HepG2 (cell line): Measurements from ENCODE around the gene FGFR1OP2. TPM values are rescaled to one million over a fixed set of nuclear protein-coding genes. Genes with fewer than 3 reads are reported as not detected.
A peak's percentile ranks its signal among the peaks of the same experiment; 100 is the strongest.

Source experiments
- ATAC-seq: fragments of 200-7000 bp; cut with Tn5 transposase; 3 replicates; pipeline ENCODE4 v1.9.1; 2020; ENCODE audit warnings: mild to moderate bottlenecking, moderate library complexity
- BruUV-seq: library from RNA; stranded (reverse); fragments of 400-500 nt; replicated peaks from 2 replicates; lab custom pipeline; 2021; lab: Mats Ljungman, UMichigan
- CTCF ChIA-PET: fragments of 300-600 bp; formaldehyde crosslinking; extraction: SDS; loops from one replicate; lab custom pipeline; 2021; ENCODE audit warnings: low total read pairs, inconsistent platforms, low intra/inter-chr PET ratio; lab: Yijun Ruan, JAX
- POLR2A ChIA-PET: fragments of 350-600 bp; sonication (Branson Sonifier 250); formaldehyde crosslinking; loops from one replicate; lab custom pipeline; 2020; ENCODE audit warnings: antibody characterized with exemption, inconsistent platforms; lab: Yijun Ruan, JAX
- DNase-seq: peaks from one replicate; pipeline ENCODE4 v3.0.0-alpha.2; 2015; ENCODE audit warnings: low spot score
- FAIRE-seq: peaks from 3 replicates; lab custom pipeline; 2011; peaks lifted over from hg19 to GRCh38; lab: Jason Lieb, UNC
- H2AFZ ChIP-seq: one replicate; pipeline ENCODE4 v1.6.1; 2011; ENCODE audit warnings: low read length, inconsistent platforms
- H3K27ac ChIP-seq: fragments of 300-600 bp; 3 replicates; pipeline ENCODE4 v1.8.0; 2011; ENCODE audit warnings: mixed run types, mild to moderate bottlenecking, mixed read lengths, low read length, inconsistent platforms; ENCODE audit not compliant: insufficient read depth; ENCODE audit errors: extremely low read length
- H3K27me3 ChIP-seq, 2 experiments: fragments of 200-600 bp in 1 of 2; 2 replicates in 1 of 2; 3 replicates in 1 of 2; pipeline versions ENCODE4 v1.6.0 to v1.8.0; 2011; ENCODE audit warnings: low read length in 2 of 2, mild to moderate bottlenecking in 2 of 2, moderate library complexity in 2 of 2, inconsistent platforms in 1 of 2; ENCODE audit not compliant: insufficient read depth in 2 of 2, control insufficient read depth in 1 of 2
- H3K36me3 ChIP-seq, 2 experiments: fragments of 200-600 bp in 1 of 2; replicated peaks in 1 of 2; 2 replicates in 1 of 2; 3 replicates in 1 of 2; pipeline versions ENCODE4 v1.5.1 to v1.8.0; 2011; ENCODE audit warnings: low read length in 2 of 2, inconsistent platforms in 1 of 2; ENCODE audit not compliant: insufficient read depth in 2 of 2, control insufficient read depth in 1 of 2
- H3K4me1 ChIP-seq: 2 replicates; pipeline ENCODE4 v1.5.1; 2012; ENCODE audit warnings: low read length, inconsistent platforms; ENCODE audit not compliant: insufficient read depth
- H3K4me2 ChIP-seq: 2 replicates; pipeline ENCODE4 v1.6.0; 2011; ENCODE audit warnings: low read depth, low read length, inconsistent platforms
- H3K4me3 ChIP-seq, 3 experiments: fragments of 200-600 bp in 1 of 3; sonication (generic), shearing (Covaris generic) in 1 of 3; replicated peaks in 1 of 3; 2 replicates each; pipeline ENCODE4 v1.5.1; 2011 to 2016; ENCODE audit warnings: low read length in 3 of 3, inconsistent platforms in 2 of 3, low read depth in 2 of 3, mild to moderate bottlenecking in 2 of 3, control low read depth in 1 of 3, mixed read lengths in 1 of 3; ENCODE audit not compliant: insufficient read depth in 1 of 3
- H3K79me2 ChIP-seq: one replicate; pipeline ENCODE4 v1.6.1; 2011; ENCODE audit warnings: low read length, inconsistent platforms; ENCODE audit not compliant: insufficient read depth
- H3K9ac ChIP-seq: 2 replicates; pipeline ENCODE4 v1.6.0; 2011; ENCODE audit warnings: mild to moderate bottlenecking, low read depth, low read length, inconsistent platforms; ENCODE audit not compliant: insufficient read depth
- H3K9me3 ChIP-seq: 2 replicates; pipeline ENCODE4 v1.5.1; 2012; ENCODE audit warnings: mild to moderate bottlenecking, low read length
- H4K20me1 ChIP-seq: 2 replicates; pipeline ENCODE4 v1.6.0; 2011; ENCODE audit warnings: inconsistent platforms, mild to moderate bottlenecking, low read length, moderate library complexity; ENCODE audit not compliant: insufficient read depth
- ARNTL ChIP-seq: sonication (generic); formaldehyde crosslinking; IDR thresholded peaks from 2 replicates; pipeline ENCODE4 v1.4.0; 2020; ENCODE audit warnings: mild to moderate bottlenecking, missing genetic modification reagents
- CC2D1A ChIP-seq: sonication (generic); formaldehyde crosslinking; IDR thresholded peaks from 2 replicates; pipeline ENCODE4 v1.8.1; 2023; ENCODE audit warnings: mild to moderate bottlenecking, missing genetic modification reagents
- GLI4 ChIP-seq: sonication (generic); formaldehyde crosslinking; IDR thresholded peaks from 2 replicates; pipeline ENCODE4 v1.5.1; 2020; ENCODE audit warnings: missing genetic modification reagents, mild to moderate bottlenecking, moderate library complexity, borderline replicate concordance
- HDAC6 ChIP-seq: fragments of 200-600 bp; sonication (generic); IDR thresholded peaks from 2 replicates; pipeline ENCODE4 v1.7.0; 2017; ENCODE audit warnings: mild to moderate bottlenecking, antibody characterized with exemption, low read length, low read depth
- HHEX ChIP-seq: IDR thresholded peaks from 2 replicates; pipeline ENCODE4 v1.6.1; 2016; ENCODE audit warnings: control low read depth
- KDM5A ChIP-seq: fragments of 200-600 bp; sonication (generic); IDR thresholded peaks from 2 replicates; pipeline ENCODE4 v1.7.0; 2018; ENCODE audit warnings: antibody characterized with exemption, mild to moderate bottlenecking, low read length, borderline replicate concordance
- NR2F6 ChIP-seq, 2 experiments: IDR thresholded peaks; 2 replicates each; pipeline ENCODE4 v1.6.1; 2016; ENCODE audit warnings: antibody characterized with exemption in 1 of 2, mild to moderate bottlenecking in 1 of 2
- PHF21A ChIP-seq: sonication (generic); formaldehyde crosslinking; IDR thresholded peaks from 2 replicates; pipeline ENCODE4 v1.5.0; 2020; ENCODE audit warnings: mild to moderate bottlenecking, missing genetic modification reagents
- SAFB2 ChIP-seq: sonication (generic); formaldehyde crosslinking; IDR thresholded peaks from 2 replicates; pipeline ENCODE4 v1.5.1; 2020; ENCODE audit warnings: missing genetic modification reagents, low read depth, mild to moderate bottlenecking, borderline replicate concordance
- TBX2 ChIP-seq: sonication (generic); formaldehyde crosslinking; IDR thresholded peaks from 2 replicates; pipeline ENCODE4 v1.5.0; 2020; ENCODE audit warnings: missing genetic modification reagents, mild to moderate bottlenecking, borderline replicate concordance
- ZNF337 ChIP-seq: sonication (generic); formaldehyde crosslinking; IDR thresholded peaks from 2 replicates; pipeline ENCODE4 v1.5.1; 2020; ENCODE audit warnings: missing genetic modification reagents, low read depth, mild to moderate bottlenecking, borderline replicate concordance
- ZNF546 ChIP-seq: sonication (generic); formaldehyde crosslinking; conservative IDR thresholded peaks from 2 replicates; pipeline ENCODE4 v1.8.1; 2023; ENCODE audit warnings: mild to moderate bottlenecking, missing genetic modification reagents
- ZSCAN29 ChIP-seq: sonication (generic); formaldehyde crosslinking; conservative IDR thresholded peaks from 2 replicates; pipeline ENCODE4 v1.4.0; 2020; ENCODE audit warnings: mild to moderate bottlenecking, missing genetic modification reagents
- WGBS: methylation state at CpG from one replicate; pipeline ENCODE4 v1.1.6; 2017; ENCODE audit warnings: low lambda C conversion rate; 5-methylcytosine and 5-hydroxymethylcytosine counted together
- in situ Hi-C: cut with HindIII; loops from 2 replicates; pipeline ENCODE4 v1.10.0; 2017; ENCODE audit warnings: low pct_unique_long_range_greater_than_20kb; ENCODE audit not compliant: extremely low pct_ligation_motif_present
- intact Hi-C: fragments of 100-400 bp; cut with micrococcal nuclease; formaldehyde crosslinking; loops from one replicate; pipeline ENCODE4 v1.10.0; 2022; ENCODE audit not compliant: unreplicated experiment
- polyA plus RNA-seq, 8 experiments: library from polyadenylated mRNA; depleted of rRNA in 3 of 8; stranded (reverse) in 7 of 8; unstranded in 1 of 8; fragments of >200 nt; fragmentation: Illumina TruSeq in 4 of 8; extraction: Trizol in 4 of 8; gene quantifications; 2 replicates each; pipeline versions ENCODE4 v1.2.1 to v1.2.3, GENCODE V29; 2011 to 2016; ENCODE audit warnings: low read depth in 4 of 8, missing spikeins in 1 of 8, mixed read lengths in 1 of 8; ENCODE audit not compliant: insufficient read depth in 1 of 8
- total RNA-seq, 5 experiments: library from RNA; depleted of rRNA; stranded (reverse); fragments of >200 nt; fragmentation: Illumina TruSeq; extraction: Trizol; gene quantifications; 2 replicates each; pipeline ENCODE4 v1.2.3, GENCODE V29; 2016; ENCODE audit warnings: low read depth in 1 of 5
- TF ChIP-seq, protein P1 (sequence below): sonication (generic); formaldehyde crosslinking; IDR thresholded peaks from 2 replicates; pipeline ENCODE4 v1.5.1; 2020; ENCODE audit warnings: missing genetic modification reagents, mild to moderate bottlenecking, borderline replicate concordance
- TF ChIP-seq, protein P2 (sequence below): sonication (generic); formaldehyde crosslinking; IDR thresholded peaks from 2 replicates; pipeline ENCODE4 v1.4.0; 2020; ENCODE audit warnings: mild to moderate bottlenecking, missing genetic modification reagents
- TF ChIP-seq, protein P3 (sequence below): sonication (generic); formaldehyde crosslinking; IDR thresholded peaks from 2 replicates; pipeline ENCODE4 v1.4.0; 2020; ENCODE audit warnings: mild to moderate bottlenecking, missing genetic modification reagents

FGFR1OP2 gene
- total and polyA plus RNA-seq, 2 of the 13 experiments (the other 11 are each of a cell fraction or from before 2014, with no cell fraction given): 18.3 to 38.1 TPM

DNA sequence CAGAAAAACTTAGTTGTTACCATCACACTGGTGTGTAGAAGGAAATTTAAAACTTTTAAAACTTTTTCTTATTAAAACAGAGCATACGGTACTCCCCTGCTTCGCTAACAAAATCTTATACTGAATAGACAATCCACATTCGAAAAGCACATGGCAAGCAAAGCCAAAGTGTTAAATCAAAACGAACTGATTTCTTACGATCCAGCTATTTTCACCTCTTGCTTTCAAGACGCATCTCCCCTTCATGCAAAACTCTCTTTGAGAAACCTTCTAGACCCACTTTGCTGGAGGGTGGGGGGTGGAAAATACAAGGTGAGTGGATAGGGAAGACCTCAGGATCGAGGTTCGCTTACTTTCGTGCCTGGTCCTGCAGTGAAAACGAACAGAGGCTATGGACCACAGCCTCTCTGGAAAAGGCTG lies 817 bp upstream of the FGFR1OP2 start:
- no TSS peak for BruUV-seq
- CTCF ChIA-PET: no interaction called here
- H3K27ac ChIP-seq: peak overlapping the region; percentile 92
- H3K79me2 ChIP-seq: peaks cover 71% of the 10 kb centered on the region
- H3K4me2 ChIP-seq: peak overlapping the region; percentile 90
- H4K20me1 ChIP-seq: peaks cover 10% of the 10 kb centered on the region
- in situ Hi-C loops: loop anchor here (5.0 kb wide), 1 partner anchor 75 kb away; the partner anchor contains the start of gene TM7SF3
- intact Hi-C loops: loop anchor here (5.0 kb wide), 1 partner anchor 50 kb away; no protein-coding TSS in a partner anchor
- H3K27me3 ChIP-seq: no peaks in the 10 kb centered on the region; a peak in 1 of 5 replicates
- no peak for FAIRE-seq
- H3K9me3 ChIP-seq: no peaks in the 10 kb centered on the region
- H3K4me1 ChIP-seq: peaks cover 43% of the 10 kb centered on the region
- TF ChIP-seq HDAC6 (no peak), GLI4 (CRISPR knock-in tag) (0 out of 2 replicates have a peak, but pooled peaks have one; percentile 6), ZNF546 (CRISPR knock-in tag) (no peak), ARNTL (peak; percentile 6; the same call in 1 of the 2 replicates), NR2F6 (IDR thresholded peaks at IDR 0.05) (no peak), NR2F6 (CRISPR knock-in tag; IDR thresholded peaks at IDR 0.05) (no peak), PHF21A (no peak), ZSCAN29 (CRISPR knock-in tag) (0 out of 2 replicates have a peak, but pooled peaks have one; percentile 0), ZNF337 (CRISPR knock-in tag) (no peak), HHEX (CRISPR knock-in tag) (no peak), CC2D1A (0 out of 2 replicates have a peak, but pooled peaks have one; percentile 62), SAFB2 (CRISPR knock-in tag) (0 out of 2 replicates have a peak, but pooled peaks have one; percentile 13), KDM5A (0 out of 2 replicates have a peak, but pooled peaks have one; percentile 58), TBX2 (CRISPR knock-in tag) (no peak)
- TF ChIP-seq, protein P1, sequence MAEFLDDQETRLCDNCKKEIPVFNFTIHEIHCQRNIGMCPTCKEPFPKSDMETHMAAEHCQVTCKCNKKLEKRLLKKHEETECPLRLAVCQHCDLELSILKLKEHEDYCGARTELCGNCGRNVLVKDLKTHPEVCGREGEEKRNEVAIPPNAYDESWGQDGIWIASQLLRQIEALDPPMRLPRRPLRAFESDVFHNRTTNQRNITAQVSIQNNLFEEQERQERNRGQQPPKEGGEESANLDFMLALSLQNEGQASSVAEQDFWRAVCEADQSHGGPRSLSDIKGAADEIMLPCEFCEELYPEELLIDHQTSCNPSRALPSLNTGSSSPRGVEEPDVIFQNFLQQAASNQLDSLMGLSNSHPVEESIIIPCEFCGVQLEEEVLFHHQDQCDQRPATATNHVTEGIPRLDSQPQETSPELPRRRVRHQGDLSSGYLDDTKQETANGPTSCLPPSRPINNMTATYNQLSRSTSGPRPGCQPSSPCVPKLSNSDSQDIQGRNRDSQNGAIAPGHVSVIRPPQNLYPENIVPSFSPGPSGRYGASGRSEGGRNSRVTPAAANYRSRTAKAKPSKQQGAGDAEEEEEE (CRISPR knock-in tag): 0 out of 2 replicates have a peak, but pooled peaks have one; percentile 15
- TF ChIP-seq, protein P2, sequence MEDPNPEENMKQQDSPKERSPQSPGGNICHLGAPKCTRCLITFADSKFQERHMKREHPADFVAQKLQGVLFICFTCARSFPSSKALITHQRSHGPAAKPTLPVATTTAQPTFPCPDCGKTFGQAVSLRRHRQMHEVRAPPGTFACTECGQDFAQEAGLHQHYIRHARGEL (CRISPR knock-in tag): no peak
- TF ChIP-seq, protein P3, sequence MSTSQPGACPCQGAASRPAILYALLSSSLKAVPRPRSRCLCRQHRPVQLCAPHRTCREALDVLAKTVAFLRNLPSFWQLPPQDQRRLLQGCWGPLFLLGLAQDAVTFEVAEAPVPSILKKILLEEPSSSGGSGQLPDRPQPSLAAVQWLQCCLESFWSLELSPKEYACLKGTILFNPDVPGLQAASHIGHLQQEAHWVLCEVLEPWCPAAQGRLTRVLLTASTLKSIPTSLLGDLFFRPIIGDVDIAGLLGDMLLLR (CRISPR knock-in tag): 0 out of 2 replicates have a peak, but pooled peaks have one; percentile 67
- H3K4me3 ChIP-seq: peak overlapping the region; percentile 88 to 99 (median 91)
- H3K36me3 ChIP-seq: peaks cover 1 to 3% of the 10 kb centered on the region in 2 experiments; a peak in 3 of 5 replicates
- POLR2A ChIA-PET: no interaction called here
- peak overlapping the region; percentile 39 for H2AFZ ChIP-seq
- 2% methylated on average over 10 of the region's 10 CpGs for WGBS
- ATAC-seq: no peak
- peak overlapping the region; percentile 94 for H3K9ac ChIP-seq
- DNase-seq: no peak
